Mucosa of descending colon (tissue), 3 donors: Measurements from ENCODE around the gene TRAF5. TPM values are rescaled to one million over a fixed set of nuclear protein-coding genes. Genes with fewer than 3 reads are reported as not detected.
A peak's percentile ranks its signal among the peaks of the same experiment; 100 is the strongest.

Experiments used
- ATAC-seq: fragments of 200-7000 bp; cut with Tn5 transposase; one replicate; pipeline ENCODE4 v1.9.1; 2020; ENCODE audit warnings: mild to moderate bottlenecking, moderate library complexity
- DNase-seq, 3 donors: peaks; one replicate each; pipeline ENCODE4 v3.0.0-alpha.2; 2020
- H3K36me3 ChIP-seq: fragments of 200-600 bp; one replicate; pipeline ENCODE4 v1.8.0; 2021; ENCODE audit warnings: low read depth, mild to moderate bottlenecking
- H3K4me1 ChIP-seq: fragments of 200-600 bp; one replicate; pipeline ENCODE4 v1.8.0; 2021; ENCODE audit warnings: low read depth, mild to moderate bottlenecking
- H3K4me3 ChIP-seq: fragments of 200-600 bp; one replicate; pipeline ENCODE4 v1.8.0; 2021; ENCODE audit warnings: mild to moderate bottlenecking
- H3K9me3 ChIP-seq: fragments of 200-600 bp; one replicate; pipeline ENCODE4 v1.8.0; 2021; ENCODE audit warnings: mild to moderate bottlenecking
- intact Hi-C, 2 donors: fragments of 100-400 bp; cut with DNase I in 1 of 2; cut with micrococcal nuclease in 1 of 2; formaldehyde crosslinking; loops; one replicate each; pipeline versions ENCODE4 v1.11.0 to v1.11.1; 2022; cut with DNase I, micrococcal nuclease
- total RNA-seq, 3 donors: library from RNA; stranded (reverse); fragmentation: NEBNext Ultra II Directional in 2 of 3; extraction: Animal tissue kit (Norgen Biotek cat#: 25700) in 2 of 3; gene quantifications; one replicate each; pipeline versions ENCODE4 v1.2.1 to v1.2.4, GENCODE V29; 2021 to 2023
- TF ChIP-seq, protein P1 (sequence below): fragments of 200-600 bp; IDR thresholded peaks from one replicate; pipeline ENCODE4 v1.8.0; 2022; ENCODE audit warnings: antibody characterized with exemption, mild to moderate bottlenecking
- donor health status: DM: no; HTN: no; CAD: no; lungs with moderate emphysema.
- donor health status: DM: no; HTN: no; CAD: no.
- donor health status: DM: no; HTN: yes; CAD: no.

Gene TRAF5
- total RNA-seq, 3 donors from 2014 or later = 19.4 to 28.5 (median 23.9) TPM

DNA sequence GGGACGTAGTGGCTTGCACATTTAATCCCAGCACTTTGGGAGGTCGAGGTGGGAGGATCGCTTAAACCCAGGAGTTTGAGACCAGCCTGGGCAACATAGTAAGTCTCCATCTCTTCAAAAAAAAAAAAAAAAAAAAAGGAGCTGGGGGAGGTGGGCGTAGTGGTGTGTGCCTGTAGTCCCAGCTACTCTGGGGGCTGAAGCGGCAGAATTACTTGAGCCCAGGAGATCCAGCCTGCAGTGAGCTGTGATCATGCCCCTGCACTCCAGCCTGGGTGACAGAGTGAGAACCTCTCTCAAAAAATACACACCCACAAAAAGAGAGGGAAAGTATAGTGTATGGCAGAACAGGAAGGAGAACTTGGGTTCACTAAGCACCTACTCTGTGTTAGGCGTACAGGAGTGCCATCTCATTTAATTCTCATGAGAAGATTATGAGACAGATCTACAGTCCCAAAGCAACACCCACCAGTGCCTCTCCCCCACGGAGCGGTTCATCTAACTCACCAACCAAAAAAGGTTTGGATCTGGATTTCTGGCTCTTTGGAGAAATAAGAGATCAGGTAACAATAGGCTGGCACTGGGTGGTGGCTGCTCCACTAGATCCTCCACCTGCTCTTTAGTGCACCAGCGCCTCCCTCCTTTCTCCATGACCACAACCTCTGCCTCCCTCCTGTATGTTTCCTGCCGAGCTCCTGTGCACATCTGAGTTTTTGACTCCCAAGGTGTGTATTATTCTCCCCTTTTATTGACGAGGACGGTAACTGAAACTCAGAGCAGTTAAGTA is 1.4 kb upstream of the TRAF5 start:
- Histone ChIP-seq H3K9me3 (no peaks in the 10 kb centered on the region), H3K4me1 (peaks cover 24% of the 10 kb centered on the region), H3K4me3 (no peak overlapping the region), H3K36me3 (no peaks in the 10 kb centered on the region)
- DNase-seq = no peak
- peak; percentile 23 for ATAC-seq
- TF ChIP-seq, protein P1, sequence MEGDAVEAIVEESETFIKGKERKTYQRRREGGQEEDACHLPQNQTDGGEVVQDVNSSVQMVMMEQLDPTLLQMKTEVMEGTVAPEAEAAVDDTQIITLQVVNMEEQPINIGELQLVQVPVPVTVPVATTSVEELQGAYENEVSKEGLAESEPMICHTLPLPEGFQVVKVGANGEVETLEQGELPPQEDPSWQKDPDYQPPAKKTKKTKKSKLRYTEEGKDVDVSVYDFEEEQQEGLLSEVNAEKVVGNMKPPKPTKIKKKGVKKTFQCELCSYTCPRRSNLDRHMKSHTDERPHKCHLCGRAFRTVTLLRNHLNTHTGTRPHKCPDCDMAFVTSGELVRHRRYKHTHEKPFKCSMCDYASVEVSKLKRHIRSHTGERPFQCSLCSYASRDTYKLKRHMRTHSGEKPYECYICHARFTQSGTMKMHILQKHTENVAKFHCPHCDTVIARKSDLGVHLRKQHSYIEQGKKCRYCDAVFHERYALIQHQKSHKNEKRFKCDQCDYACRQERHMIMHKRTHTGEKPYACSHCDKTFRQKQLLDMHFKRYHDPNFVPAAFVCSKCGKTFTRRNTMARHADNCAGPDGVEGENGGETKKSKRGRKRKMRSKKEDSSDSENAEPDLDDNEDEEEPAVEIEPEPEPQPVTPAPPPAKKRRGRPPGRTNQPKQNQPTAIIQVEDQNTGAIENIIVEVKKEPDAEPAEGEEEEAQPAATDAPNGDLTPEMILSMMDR = no peak
- intact Hi-C loops = loop anchor here (10.0 kb wide), 2 partner anchors 190 to 330 kb away; no protein-coding TSS in a partner anchor

DNA sequence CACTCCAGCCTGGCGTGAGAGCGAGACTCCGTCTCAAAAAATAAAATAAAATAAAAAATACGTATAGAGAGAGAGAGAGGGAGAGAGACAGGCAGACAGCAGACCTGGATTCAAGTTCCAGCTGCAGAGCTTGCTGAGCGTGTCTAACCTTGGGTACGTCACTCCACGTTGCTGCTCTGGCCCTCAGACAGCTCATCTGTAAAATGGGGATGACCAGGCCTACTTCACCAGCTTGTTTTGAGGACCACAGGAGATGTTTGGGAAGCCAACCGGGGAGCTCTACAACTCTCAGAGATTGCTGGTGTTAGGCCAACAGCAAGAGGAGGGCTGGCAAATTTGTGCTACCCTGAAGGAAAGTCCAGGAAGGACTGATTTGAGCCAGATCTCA is 499 bp upstream of the TRAF5 start:
- Histone ChIP-seq H3K36me3 (no peaks in the 10 kb centered on the region), H3K4me3 (peak overlapping the region; percentile 52), H3K9me3 (no peaks in the 10 kb centered on the region), H3K4me1 (peaks cover 33% of the 10 kb centered on the region)
- TF ChIP-seq, protein P1 = no peak
- DNase-seq (no peak), ATAC-seq (no peak)
- intact Hi-C loops = loop anchor here (10.0 kb wide), 2 partner anchors 189 to 329 kb away; no protein-coding TSS in a partner anchor

DNA sequence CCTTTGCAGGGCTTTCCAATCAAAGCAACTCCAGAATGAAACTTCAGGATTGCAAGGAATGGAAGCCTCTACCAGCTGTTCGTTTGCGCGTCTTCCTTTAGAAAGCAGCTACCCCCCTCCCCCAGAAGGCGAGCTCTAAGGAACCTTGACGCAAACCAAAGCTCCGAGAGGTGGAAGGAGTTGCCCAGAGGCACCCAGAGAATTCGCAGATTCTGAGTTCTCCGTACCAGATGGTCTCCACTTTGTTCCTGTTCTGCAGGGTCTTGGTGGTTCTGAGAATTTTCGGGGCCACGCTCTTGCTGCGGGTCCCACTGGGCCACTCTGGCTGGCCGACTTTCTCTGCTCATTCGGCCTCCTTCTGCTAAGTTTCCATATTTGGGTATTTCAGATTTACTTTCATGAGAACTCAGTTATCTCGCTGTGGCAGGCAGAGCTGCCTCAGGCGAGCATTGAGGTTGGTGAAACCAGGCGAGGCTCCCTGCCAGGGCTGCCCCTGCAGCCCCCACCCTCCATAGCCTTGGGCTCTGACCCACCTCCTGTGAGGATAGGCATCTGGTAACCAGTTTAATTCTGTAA is 801 bp downstream of the TRAF5 start:
- ATAC-seq (peak; percentile 51), DNase-seq (peak; percentile 54 to 60 (median 60))
- Histone ChIP-seq H3K36me3 (no peaks in the 10 kb centered on the region), H3K9me3 (no peaks in the 10 kb centered on the region), H3K4me3 (peak overlapping the region; percentile 52), H3K4me1 (peaks cover 44% of the 10 kb centered on the region)
- intact Hi-C loops = loop anchor here (10.0 kb wide), 2 partner anchors 187 to 327 kb away; no protein-coding TSS in a partner anchor
- TF ChIP-seq, protein P1 = no peak

DNA sequence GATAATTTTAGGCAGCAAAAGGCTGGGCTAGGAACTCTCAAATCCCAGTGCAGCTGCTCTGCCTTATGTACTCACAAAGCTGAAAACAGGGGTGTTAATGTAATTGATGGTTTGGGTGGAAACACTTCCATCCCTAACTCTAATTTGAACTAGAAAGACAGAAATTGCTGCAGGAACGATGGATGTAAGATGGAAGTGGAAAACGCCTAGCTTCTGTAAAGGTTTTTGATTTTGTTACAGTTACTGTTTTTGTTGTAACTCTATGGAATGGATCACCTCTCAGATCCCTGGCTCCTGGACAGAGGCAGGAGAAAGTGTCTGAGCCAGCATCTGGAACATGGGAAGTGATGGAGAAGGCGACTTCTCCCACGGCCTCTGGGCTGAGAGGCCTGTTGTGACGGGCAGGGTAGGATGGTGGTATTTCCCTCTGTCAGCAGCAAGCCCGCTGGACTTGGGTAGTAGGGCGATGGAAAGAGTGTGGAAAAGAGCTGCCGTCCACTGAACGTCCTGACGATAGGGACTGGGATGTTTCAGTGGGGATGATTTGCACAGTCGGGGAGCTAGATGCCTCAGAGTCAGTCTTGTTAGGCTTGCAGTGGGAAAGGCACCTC is 1.6 kb downstream of the TRAF5 start:
- Histone ChIP-seq H3K9me3 (no peaks in the 10 kb centered on the region), H3K4me1 (peaks cover 46% of the 10 kb centered on the region), H3K36me3 (no peaks in the 10 kb centered on the region), H3K4me3 (no peak overlapping the region)
- DNase-seq = no peak
- TF ChIP-seq, protein P1 = no peak
- intact Hi-C loops = loop anchor here (10.0 kb wide), 2 partner anchors 187 to 327 kb away; no protein-coding TSS in a partner anchor
- no peak for ATAC-seq

DNA sequence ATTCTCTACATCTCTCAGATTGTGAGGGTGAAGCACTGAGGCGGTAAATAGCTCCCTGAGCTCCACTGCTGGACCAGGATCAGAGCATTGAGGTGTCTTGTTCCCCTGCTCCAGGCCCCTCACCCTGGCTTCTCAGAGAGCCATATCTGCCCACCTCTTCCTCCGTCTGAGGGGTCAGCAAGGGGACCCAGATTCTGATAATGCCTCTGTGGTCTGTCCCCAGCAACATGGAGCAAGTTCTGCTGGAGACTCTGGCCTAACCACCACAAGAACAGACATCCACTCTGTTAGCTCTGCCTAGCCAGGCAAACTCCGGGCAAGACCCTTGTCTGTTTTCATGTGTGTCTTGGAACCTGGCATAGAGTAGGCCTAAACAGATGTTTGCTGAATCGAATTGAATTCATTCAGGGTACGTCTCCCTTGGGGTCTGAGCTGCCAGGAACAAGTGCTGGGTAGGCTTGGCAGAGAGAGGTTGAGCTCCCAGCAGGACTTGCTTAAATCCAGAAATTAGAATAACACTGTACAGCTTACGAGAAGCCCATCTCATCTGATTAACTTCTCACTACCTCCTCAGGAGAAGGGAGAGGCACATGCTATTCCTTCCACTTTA is 2.3 kb downstream of the TRAF5 start:
- H3K4me1 ChIP-seq = peaks cover 52% of the 10 kb centered on the region
- no peaks in the 10 kb centered on the region for H3K9me3 ChIP-seq
- H3K4me3 ChIP-seq = no peak overlapping the region
- H3K36me3 ChIP-seq = no peaks in the 10 kb centered on the region
- TF ChIP-seq, protein P1 = no peak
- intact Hi-C loops = loop anchor here (10.0 kb wide), 2 partner anchors 186 to 326 kb away; no protein-coding TSS in a partner anchor
- DNase-seq = no peak
- ATAC-seq = no peak
